HEK293T (cell line): ENCODE data around the gene GRK4.

Experiments used
- ARNT ChIP-seq: fragments of 450-650 bp; IDR thresholded peaks from 2 replicates; pipeline ENCODE4 v1.6.1; 2017; ENCODE audit warnings: mild to moderate bottlenecking
- BHLHE40 ChIP-seq: fragments of 450-650 bp; IDR thresholded peaks from 2 replicates; pipeline ENCODE4 v1.6.1; 2016; ENCODE audit warnings: mild to moderate bottlenecking, moderate library complexity, borderline replicate concordance
- CTBP1 ChIP-seq: fragments of 450-650 bp; IDR thresholded peaks from 2 replicates; pipeline ENCODE4 v1.6.1; 2016; ENCODE audit warnings: borderline replicate concordance
- FOXA1 ChIP-seq: fragments of 450-650 bp; IDR thresholded peaks from 2 replicates; pipeline ENCODE4 v1.6.1; 2016; ENCODE audit warnings: mild to moderate bottlenecking
- FOXM1 ChIP-seq: fragments of 450-650 bp; IDR thresholded peaks from 2 replicates; pipeline ENCODE4 v1.6.1; 2017; ENCODE audit warnings: mild to moderate bottlenecking, borderline replicate concordance
- NFRKB ChIP-seq: fragments of 450-650 bp; IDR thresholded peaks from 2 replicates; pipeline ENCODE4 v1.6.1; 2016; ENCODE audit warnings: mild to moderate bottlenecking, moderate library complexity
- PKNOX1 ChIP-seq: fragments of 450-650 bp; IDR thresholded peaks from 2 replicates; pipeline ENCODE4 v1.6.1; 2016
- SP1 ChIP-seq: fragments of 450-650 bp; IDR thresholded peaks from 2 replicates; pipeline ENCODE4 v1.6.1; 2017
- SUZ12 ChIP-seq: fragments of 450-650 bp; IDR thresholded peaks from 2 replicates; pipeline ENCODE4 v1.6.1; 2016; ENCODE audit warnings: mild to moderate bottlenecking
- TARDBP ChIP-seq: fragments of 450-650 bp; IDR thresholded peaks from 2 replicates; pipeline ENCODE4 v1.6.1; 2016

- no peak for TF ChIP-seq ARNT
- no peak for TF ChIP-seq BHLHE40
- no peak for TF ChIP-seq SP1
- TF ChIP-seq PKNOX1, result peak; percentile 70
- TF ChIP-seq CTBP1, result no peak
- no peak for TF ChIP-seq SUZ12
- TF ChIP-seq NFRKB, result no peak
- no peak for TF ChIP-seq FOXM1
- TF ChIP-seq FOXA1, result no peak
- no peak for TF ChIP-seq TARDBP
These were observed 1.4 kb downstream of the GRK4 start for GRCh38 chr4:2964706-2965258.
